GM21447 (cell line): ENCODE measurements around the gene EVL.

Experiments
- ATAC-seq: cut with Tn5 transposase; IDR thresholded peaks from one replicate; pipeline ENCODE4 v1.9.1; 2021; ENCODE audit not compliant: unreplicated experiment

EVL gene

DNA sequence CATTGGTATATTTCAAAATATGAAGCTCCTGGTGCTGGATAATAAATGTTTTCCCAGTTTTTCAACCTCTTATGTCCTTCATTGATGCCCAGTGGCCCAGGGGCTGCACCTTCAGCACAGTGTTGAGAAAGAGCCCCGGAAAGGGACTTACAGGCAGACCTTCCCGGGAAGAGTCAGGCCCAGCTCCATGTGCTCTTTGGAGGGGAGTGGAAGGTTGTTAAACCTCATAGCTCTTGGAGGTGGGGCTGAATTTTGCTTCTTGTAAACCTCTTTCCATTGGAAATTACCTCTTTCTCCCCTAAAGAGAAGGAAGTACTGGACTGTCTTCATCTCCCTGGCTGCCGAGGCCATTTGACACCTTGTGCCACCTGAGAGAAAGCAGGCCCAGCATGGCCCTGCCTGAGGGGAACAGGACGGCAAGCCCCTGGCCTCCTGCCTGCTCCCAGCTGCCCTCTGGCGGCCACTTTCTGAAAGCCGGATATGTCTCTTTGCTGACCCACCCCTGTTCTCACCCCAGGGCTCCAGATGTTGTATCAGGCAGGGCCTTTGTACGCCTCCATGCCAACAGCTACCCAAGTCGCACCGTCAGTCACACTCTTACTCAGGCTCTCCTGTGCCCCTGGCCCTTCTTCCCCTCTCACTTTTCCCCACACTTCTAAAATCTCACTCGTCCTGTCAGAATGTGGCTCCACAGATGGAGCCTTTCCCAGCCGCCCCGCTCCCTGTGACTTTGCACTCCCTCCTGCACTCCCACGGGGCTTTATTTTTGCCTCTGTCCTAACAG, 43.0 kb downstream of the EVL start:
- ATAC-seq = peak; percentile 63

DNA sequence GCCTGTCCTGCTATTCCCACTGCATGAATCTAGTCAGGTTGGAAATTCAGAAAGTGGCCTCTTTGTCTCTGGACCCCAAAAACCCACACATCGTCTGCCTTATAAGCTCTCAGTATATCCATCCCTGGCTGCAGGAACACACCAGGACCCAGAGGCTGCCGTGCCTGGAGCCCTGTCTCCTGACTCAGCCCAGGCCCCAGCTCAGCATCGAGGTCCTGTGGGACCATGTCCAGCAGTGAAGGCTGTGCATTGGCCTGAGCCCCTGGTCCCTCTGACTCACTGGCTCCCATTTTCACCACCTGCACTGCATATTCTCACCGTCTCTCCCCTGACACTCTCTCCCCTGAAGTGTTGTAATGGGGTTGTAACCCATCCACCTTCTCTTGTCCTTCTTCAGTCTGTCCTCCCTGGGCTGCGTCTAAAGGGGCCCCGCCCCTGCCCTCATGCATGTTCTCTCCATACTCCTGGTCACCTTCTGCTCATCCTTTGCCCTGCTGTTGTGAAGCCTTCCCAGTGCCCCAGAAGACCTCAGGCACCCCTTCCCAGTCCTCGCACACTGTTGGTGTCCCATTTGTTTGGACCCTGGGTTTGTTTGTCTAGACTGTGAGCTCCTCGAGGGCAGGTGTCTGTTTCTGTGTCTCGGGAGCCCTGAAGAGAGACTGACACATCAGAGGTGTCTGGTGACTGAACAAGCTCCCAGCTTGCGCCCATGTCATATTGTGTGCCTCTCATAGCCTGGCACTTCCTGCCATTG, 43.8 kb downstream of the EVL start:
- ATAC-seq = no peak

DNA sequence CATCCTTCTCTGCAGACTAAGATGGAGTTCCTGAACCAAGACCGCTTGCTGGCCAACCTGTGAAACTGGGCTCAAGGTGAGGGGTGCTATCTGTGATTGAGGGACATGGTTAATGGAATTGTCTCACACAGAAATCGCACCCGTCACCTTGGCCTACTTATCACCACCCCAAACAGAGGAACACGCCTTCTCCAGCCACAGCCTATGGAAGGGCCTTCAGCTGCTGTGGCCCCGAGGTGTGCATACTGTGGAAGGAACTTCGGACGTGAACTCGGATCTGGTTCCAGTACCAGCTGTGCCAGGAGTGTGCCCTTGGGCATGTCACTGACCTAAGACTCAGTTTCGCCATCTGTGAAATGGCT, 44.4 kb downstream of the EVL start:
- no peak for ATAC-seq

DNA sequence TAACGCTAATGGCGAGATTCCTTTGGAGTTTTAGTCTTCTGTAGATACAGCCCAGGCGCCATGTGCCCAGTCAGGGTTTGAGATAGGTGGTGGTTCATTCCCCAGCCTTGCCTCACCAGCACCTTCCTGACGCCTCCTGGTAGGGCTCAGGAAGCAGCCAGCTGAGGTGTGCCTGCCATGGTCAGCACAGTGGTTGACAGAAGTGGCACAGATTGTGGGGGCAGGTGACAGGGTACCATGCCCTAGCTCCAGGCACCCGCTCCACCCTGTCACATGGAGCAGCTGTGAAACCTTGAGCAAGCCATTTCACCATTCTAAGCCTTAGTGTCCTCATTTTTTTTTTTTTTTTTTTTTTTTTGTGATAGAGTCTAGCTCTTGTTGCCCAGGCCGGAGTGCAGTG, 45.6 kb downstream of the EVL start:
- no peak for ATAC-seq

DNA sequence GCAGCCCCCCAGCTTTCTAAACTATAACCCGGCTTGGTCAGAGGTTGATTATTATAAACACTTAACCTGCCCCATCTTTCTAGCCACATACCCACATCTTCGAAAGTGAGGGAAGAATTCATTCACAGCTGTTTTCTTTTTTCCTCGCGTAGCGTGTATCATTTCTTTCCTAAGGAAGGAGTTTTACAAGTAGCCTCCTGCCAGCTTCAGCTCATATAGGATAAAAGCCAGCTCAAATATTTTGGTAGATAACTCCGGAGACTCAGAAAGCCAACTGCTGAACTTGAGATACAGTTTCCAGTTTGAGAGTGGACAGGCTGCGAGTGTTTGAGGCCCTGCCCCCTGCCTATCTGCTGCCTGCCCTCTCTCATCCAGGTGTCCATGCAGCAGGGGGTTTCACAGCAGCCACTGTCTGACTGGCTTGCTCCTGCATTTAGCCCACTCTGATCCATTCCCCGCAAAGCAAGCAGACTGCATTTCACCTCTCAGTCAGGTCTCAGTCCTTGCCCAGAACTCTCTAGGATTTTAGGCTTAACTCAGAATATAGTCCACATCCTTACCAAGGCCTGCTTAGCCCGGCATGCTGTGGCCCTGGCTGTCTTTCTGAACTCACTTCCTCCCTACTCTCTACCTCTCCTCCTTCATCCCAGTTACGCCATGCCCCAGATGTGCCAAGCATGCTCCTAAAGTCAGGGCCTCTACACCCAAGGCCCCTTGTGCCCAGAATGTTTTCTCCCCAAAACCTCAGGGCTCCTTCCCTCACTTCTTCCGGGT, 46.9 kb downstream of the EVL start:
- ATAC-seq = no peak

DNA sequence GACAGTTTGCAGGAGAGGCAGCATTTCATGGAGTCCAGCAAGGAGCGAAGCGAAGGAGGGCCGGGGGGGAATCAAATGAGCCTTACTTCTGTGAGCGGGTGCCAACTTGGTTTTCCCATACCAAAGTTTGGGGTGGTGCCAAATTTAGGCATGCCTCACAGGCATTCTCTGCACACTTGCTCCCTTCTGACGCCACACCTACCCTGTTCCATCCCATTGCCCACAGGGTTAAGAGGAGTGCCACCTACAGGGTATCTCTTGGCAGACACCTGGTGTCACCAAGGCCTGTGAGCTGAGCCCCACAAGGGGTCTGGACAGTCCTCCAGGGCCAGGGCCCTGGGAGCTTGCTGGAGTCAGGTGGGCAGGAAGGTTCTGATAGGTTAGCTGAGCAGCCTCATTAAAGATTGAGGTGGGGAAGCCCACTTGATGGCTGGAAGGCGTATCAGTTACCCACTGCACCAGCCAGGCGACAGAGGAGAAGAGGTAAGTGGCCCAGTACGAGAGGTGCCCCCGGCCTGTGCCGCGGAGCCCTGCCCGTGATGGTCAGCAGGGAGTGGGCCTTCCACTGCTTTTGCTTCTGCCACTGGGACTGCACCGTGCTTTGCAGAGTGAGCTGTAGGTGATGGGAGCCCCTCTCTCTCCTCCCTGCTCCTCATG, 49.0 kb downstream of the EVL start:
- no peak for ATAC-seq

DNA sequence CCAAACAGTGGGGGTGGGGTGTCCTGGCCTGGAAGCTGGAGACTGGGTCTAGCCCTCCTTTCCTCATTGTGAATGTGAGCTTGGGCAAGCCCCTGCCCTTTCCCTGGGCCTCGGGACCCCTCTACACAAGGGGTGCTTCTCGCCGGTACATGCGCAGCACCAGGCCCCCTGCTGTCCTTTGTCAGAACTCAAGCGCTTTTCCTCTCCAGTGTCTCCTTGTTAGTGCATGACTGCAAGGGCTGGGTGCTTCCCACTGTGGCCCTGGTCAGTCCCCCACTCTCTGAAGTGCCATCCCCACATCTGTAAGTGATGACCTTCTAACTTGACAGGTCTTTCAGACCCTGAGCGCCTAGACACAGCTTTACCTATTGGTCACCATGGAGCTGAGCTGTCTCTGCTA, 50.0 kb downstream of the EVL start:
- no peak for ATAC-seq

DNA sequence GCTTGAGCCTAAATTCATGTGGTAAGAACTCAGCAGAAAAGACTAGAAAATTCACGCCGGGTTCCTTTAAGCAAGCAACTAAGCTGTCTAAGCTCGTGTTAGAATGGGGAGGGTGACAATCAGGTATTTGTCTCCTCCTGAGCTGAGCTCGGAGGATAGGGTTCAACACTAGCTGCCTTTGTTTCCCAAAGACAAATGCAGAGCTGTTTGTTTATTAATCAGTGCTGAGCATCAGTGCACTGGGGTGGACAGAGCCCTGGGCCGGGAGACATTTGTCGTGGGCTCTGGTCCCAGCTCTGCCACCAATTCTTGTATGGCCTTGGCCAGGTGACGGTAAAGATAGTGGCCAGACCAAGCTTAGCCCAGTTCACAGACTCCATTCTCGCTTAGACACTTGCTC, 50.5 kb downstream of the EVL start:
- ATAC-seq = no peak

DNA sequence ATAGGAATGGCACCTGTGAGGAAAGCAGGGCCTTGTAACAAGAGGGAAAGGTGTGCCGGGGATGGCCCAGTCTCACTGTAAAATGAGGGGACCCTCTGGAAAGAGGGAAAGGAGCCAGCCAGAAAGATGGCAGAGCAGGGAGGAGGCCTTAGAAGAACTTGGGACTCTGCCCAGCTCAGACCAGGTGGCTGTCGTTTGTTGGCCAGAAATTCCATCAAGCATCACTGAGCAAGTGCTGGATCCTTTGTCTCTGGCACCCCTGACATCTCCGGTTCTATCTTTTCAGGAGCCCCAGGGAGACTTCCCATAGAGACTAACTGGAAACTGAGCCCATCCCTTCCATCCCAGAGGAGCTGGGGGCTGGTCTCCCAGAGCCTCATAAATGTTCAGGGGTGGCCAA, 50.9 kb downstream of the EVL start:
- ATAC-seq = no peak

DNA sequence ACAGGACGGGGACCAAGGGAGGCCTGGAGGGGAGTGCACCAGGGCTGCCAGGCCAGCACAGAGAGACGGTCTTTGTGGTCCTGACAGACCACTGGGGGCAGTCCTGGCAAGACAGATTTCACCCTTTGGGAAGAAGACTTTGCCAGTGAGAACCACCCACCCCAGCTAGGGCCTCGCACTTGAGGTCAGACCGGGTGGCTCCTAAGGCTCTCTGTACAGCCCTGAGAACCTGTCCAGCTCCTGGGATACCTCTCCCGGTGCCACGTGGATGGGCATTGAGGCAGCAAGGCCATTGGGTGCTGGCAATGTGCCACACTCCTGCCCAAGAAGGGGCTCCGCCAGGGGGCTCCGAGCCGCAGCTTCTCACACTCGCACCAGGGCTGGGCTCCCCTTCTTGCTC, 51.8 kb downstream of the EVL start:
- ATAC-seq = no peak

DNA sequence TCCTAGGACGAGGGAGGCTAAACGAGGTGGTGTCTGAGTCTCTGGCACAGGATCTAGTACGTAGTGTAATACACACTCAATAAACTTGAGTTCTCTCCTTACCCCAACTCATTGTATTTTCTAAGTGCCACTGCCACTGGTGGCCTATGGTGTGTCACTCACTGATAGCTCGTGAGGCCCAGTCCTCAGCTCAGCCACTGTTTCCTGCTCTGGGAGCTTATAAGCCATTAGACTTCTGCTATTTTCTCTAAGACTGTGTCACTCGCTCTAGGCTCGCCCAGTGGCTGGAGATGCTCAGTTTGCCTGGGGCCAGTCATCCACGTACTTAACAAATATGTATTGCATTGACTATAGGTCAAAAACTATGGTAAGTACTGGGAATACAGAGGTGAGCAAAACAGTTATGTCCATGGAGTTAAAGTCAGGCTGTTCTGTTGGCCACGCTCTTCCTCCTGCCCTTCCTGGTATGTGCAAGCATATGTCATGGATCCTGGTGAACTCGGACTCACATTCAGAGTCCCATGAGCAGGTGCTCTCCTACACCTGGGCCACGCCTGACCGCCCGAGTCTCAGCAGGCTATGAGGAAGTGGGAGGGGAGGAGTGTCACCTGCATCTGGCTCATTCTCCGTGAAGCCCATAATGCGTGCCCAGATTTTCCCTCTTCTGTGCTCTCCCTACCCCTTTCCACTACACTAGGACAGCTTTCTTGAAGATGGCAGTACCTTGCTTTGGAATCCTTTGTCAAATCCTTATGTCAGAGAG, 52.6 kb downstream of the EVL start:
- ATAC-seq = no peak

DNA sequence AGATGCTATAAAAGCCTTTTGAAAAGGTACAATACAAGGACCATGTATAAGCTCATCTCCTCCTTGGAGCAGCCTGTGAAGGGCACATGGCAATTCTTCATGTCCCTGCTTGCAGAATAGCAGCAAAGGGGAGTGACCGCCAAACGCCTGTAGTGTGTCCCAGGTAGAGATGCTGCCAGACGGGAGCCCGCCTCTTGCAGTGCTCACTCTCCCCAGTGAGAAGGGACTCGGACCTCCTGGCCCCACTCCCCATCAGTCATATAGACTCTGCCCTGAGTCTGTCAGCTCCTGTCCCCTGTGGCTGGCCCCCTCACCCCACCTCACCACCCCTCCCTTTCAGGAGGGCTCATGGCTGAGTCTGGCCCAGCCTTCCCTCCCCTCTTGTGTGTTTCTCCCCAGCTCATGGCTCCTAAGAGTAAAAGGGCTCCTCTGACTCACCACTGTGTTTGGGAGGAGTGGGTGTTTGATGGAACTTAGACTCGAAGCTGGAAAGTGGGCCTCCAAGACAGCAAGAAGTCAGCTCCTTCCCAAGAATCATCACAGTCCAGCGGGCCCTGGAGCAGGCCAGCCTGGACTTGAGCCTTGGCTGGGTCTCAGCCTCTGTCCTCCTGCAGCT, 53.3 kb downstream of the EVL start:
- no peak for ATAC-seq

DNA sequence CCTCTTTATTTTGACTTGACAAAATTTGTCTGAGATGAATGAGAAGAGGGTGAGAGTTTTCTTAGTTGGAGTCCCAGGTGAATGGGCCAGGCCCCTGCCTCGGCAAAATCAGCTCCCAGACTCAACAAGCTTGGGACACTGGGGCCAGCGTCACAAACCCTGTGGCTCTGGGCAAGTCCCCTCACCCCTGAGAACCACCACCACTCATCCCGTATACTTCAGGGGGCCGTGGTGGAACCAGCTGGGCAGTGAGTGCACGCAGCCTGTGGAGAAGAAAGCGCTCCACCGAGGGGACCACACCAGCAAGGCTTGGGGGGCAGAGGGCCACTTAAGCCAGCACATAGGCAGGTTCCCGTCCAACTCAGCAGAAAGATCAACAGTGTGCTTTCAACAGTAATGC, 54.0 kb downstream of the EVL start:
- no peak for ATAC-seq

DNA sequence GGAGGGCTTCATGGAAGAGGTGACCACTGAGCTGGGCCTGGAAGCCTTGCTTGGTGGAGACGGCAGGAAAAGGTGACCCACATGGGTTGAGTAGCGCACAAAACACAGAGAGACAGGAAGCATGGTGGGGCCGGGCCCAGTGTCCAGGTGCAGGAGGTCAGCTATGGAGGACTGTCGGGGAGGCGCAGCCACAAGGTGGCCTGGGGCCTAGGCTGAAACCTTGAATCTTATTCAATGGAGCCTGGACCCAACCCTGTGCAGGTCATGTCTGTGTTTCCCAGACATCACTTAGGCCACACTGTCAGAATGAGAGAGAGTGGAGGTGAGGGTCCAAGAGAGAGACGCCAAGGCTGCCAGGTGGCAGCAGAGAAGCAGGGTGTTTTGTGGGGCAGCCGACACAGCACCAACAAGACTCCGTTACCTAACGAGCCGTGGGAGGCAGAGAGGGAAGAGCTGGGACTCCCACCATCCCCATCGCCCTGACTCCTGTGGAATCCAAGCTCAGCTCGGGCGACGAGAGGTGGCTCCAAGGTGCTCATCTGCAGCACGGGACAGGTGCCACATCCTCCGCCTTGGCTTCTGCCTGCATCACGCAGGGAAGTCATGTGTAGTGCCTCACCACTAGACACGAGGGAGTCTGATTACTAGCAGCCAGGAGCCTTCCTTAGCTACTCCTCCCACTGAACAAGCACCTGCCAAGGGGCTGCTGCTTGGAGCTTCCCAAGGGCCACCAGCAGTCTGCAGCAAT, 55.5 kb downstream of the EVL start:
- no peak for ATAC-seq

DNA sequence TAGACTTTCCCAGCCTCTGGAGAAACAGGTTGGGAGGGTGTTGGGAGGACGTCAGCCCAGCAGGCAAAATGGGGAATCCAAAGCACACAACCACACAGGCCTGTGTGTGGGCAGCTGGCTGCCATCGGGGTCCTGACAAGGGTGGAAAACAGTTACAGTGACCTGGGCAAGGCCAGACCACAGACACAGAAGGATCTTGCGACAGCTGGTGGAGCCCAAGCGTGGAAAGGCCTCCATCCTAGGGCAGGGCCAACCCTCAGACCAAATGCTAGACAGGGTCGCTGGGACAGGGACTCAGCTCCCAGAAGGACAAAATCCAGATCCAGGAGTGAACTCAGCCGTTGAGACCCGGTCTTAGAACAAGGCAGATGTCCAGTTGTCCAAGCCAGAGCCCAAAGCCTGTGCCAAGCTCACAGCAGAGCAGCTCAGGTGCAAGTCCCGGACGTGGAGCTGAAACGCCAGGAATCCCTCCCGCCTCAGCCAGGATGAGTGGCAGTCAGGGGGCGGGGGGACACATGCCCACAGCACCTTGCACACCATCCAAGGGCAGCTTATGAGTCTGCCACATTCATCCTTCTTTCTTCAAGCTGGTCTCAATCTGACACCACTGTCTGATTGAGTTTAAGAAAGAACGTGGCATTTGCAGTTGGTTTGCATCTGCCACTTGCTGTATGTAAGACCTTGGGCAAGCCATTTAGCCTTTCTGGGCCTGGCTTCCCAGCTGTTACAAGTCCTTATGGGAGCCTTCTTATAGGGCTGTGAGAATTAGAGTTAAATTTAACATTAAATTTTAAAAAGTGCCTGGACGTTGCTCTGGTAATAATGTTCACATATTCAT, 56.6 kb downstream of the EVL start:
- ATAC-seq = no peak

DNA sequence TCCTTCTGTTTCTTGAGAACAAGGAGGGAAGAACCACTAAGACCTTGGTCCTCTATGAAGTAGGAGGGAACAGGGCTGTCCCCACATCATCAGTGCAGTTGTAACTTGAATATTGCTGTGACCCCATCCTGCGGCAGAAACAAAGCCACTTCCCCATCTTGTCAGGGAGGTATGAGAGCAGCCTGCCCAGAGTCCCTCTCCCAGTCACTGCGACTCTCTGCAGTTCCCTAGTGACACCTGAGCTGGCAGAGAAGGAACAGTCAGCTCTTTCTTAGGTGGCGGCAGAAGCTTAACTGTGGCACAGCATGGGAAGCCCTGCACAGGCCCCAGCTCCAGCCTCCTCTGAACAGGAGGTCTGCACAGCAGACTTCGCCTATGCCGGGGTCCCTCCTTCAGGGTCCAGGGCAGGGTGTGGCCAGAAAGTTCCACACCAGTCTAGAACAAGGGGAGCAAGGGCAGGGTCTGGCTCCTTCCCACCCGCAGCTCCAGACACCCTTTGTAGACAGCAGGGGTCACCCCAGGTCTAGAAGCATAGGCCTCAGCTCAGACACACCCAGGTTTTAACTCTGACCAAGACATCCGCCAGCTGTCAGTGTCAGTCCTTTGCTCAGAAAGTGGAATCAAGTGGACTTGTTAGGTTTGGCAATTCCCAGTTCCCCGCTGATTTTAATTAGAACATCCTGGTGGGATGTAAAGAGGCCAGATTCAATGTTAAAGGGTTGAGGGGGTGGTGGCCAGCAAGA, 57.4 kb downstream of the EVL start:
- ATAC-seq = no peak

DNA sequence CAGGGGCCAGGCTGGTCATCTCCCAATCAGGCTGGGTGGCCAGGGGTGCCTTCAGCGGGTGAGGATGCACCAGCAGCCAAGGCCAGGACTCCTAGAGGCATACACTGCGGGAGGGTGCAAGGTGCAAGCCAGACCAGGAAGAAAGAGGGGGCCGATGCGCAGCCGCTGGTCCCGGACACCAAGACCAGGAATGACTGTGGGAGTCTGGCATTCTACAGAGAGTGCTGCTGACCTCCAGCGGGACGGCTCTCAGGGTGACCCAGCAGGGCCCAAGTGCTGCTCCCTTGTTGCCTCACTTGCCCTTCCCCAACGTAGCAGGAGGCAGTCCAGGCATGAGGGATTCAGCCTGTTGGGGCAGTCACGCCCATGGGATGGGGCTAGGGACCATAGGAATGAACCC, 58.4 kb downstream of the EVL start:
- ATAC-seq = no peak

DNA sequence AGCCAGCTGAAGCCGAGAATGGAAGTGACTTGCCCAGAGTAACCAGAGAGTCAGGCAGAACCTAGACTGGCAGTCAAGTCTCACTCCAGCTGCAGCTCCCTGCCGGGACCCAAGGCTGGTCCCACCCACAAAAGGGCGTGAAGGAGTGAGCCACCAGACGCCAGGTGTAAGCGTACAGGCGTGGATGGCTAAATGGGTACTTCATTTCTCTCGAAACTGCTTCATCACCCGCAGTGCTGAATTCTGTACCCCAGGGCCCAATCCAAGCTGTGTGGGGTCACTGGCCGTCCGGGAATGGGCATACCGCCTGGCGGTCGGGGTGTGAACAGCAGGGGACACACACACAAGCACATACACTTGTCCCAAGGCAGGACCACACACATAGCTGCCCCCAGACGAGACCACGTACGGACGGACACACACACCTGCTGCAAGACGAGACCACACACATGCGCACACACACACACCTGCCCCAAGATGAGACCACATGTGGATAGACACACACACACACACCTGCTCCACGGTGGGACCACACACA, 59.4 kb downstream of the EVL start:
- no peak for ATAC-seq
